Loucy (cell line): Measurements from ENCODE around the gene KLK15.

Experiments used
- CTCF ChIP-seq: fragments of 200-600 bp; sonication (generic); conservative IDR thresholded peaks from 2 replicates; pipeline ENCODE4 v1.5.1; 2014; ENCODE audit warnings: mild to moderate bottlenecking, antibody characterized with exemption, low read length
- EZH2phosphoT487 ChIP-seq: fragments of 200-600 bp; IDR thresholded peaks from 2 replicates; pipeline ENCODE4 v1.6.1; 2018; ENCODE audit warnings: antibody characterized with exemption, mild to moderate bottlenecking, moderate library complexity, borderline replicate concordance

GRCh38 chr19:50791594-50792271, 41.6 kb downstream of the KLK15 start:
- TF ChIP-seq CTCF (no peak), EZH2phosphoT487 (no peak)
